GM19328 (cell line): ENCODE results near the gene ADCY1.
"Not testable (repeated sequence)": the region's sequence is repeated elsewhere in the genome, so short reads cannot be mapped to it uniquely, and the experiment has no call there.

Source experiments
- ATAC-seq: cut with Tn5 transposase; IDR thresholded peaks from one replicate; pipeline ENCODE4 v1.9.1; 2021; ENCODE audit warnings: mild to moderate bottlenecking, moderate library complexity; ENCODE audit not compliant: unreplicated experiment

ADCY1 gene

DNA sequence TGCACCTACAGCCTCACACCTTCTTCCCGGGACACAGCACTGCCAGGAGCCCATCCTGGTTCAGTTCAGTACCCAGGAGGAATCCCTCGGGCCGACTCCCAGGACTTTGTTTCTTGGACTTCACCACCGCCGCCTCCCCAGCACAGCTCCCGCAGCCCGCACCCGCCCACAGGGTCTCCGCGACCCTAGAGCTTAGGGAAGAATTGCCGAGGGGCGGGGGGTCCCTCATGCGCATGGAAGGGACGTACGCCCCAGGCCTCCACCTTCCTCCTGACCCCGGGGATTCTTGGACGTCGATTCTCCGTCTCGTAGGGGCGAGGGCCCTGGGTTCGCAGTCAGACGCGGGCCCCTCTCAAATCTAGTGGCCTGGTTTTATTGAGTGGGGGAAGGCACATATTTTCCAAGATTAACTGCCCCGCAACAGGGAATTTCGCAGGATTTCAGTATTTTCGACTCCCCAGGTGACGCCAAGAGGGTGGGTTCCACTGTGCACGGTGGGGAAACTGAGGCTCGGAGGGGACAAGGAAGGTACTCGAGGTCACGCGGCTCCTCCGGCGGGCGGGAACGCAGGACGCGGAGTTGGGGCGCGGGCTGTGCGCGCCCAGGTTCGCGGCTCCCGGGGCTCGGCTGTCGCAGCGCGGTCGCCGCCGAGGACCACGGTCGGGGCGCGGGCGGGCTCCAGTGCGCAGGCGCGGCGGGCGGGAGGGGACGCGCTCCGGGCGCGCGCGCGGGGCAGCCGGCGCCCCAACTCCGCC lies at the start of gene ADCY1:
Gene ADCY1, plus strand, starts transcription at position 708 of the 755 bp plus-strand sequence. CDS start 176 bp downstream, outside the sequence.
- ATAC-seq, result no peak

DNA sequence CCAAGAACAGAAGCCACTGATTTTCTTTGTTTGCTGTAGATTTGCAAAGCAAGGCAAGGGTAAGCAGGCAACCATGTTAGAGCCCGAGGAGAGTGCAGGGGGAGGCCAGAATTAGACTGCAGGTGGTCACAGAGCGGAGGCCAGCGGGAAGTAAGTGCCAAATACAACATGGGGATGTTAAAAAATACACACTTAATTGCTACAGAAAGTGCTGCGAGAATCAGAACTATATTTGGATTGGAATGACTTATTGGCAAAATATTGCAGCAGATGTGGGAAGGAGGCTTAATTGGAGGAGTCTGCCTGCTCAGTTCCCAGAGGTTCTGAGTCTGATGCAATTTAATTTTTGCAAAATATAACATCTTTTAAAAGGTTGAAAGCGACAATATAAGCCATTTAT lies 49.7 kb upstream of the ADCY1 start:
- no peak for ATAC-seq

DNA sequence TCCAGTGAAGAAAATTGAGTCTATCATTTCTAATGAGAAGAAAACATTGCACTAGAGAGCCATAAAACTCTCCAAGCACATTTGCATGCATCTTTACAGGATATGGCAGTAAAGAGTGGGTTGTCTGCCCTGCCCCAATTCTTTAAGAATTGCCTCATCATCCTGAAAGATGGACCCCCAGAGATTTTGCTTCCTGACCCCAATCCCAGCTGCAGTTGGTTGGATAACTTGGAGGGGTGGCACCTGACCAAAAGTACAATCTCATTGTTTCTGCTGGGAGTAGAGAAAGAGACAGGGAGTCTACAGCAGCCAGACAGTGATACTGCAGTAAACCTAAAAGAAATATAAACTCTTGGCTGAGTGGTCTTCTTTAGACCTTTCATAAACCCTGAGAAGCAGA lies 49.1 kb upstream of the ADCY1 start:
- ATAC-seq, result no peak

DNA sequence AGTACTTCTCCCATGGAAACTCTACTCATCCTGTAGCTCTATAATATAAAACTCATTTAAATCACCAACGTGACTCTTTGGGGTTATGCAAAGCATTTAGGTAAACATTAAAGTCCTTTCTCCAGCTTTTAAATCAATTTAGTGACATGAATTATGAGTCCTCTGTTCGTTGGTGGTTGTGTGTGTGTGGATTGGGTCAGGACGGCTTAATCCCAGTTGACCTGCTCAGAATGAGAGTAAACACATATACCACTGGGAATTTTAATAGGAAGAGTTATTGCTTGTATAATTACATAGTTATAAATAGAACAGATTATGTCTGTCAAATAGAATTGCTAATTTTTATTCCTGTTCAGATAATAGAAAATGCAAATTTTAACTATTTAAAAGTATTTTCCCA lies 30.7 kb upstream of the ADCY1 start:
- ATAC-seq, result no peak

DNA sequence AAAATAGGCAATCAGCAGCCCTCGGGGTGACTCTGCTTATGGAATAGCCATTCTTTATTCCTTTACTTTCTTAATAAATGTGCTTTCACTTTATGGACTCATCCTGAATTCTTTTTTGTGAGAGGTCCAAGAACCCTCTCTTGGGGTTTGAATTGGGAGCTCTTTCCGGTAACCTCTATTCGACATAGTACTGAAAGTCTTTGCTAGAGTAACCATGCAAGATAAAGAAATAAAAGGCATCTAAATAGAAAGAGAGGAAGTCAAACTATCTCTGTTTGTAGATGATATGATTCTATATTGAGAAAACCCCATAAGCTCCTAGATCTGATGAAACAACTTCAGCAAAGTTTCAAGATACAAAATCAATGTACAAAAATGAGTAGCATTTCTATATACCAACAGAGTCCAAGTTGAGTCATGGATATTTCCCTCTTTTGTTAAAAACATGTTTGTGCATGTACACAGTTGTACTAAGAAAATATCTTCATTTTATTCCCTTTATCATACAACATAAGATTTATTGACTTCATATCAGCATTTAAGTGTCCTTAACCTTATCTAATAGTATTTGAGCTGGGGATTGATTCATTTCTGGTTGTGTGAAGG lies 29.0 kb upstream of the ADCY1 start:
- ATAC-seq, result not testable (repeated sequence)

DNA sequence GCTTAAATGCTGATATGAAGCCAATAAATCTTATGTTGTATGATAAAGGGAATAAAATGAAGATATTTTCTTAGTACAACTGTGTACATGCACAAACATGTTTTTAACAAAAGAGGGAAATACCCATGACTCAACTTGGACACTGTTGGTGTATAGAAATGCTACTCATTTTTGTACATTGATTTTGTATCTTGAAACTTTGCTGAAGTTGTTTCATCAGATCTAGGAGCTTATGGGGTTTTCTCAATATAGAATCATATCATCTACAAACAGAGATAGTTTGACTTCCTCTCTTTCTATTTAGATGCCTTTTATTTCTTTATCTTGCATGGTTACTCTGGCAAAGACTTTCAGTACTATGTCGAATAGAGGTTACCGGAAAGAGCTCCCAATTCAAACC lies 25.3 kb upstream of the ADCY1 start:
- not testable (repeated sequence) for ATAC-seq

DNA sequence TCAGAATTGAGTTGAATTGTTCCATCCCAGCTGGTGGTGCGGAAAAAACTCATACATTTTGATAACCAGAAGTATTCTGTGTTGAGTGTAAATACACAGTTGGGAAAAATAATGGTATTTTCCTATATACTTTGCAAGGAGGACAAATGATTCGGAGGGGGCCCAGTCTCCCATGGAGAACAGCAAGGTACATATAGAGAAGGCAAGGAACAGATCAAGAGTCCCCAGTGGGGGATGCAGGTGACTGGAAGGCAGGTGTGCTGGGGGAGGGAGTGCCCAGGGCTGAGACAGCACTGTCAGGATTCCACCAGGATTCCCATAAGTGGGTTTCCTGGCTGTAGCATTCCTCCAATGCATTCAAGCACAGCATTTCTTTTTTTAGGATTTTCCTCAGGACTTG lies 10.8 kb upstream of the ADCY1 start:
- ATAC-seq, result no peak

DNA sequence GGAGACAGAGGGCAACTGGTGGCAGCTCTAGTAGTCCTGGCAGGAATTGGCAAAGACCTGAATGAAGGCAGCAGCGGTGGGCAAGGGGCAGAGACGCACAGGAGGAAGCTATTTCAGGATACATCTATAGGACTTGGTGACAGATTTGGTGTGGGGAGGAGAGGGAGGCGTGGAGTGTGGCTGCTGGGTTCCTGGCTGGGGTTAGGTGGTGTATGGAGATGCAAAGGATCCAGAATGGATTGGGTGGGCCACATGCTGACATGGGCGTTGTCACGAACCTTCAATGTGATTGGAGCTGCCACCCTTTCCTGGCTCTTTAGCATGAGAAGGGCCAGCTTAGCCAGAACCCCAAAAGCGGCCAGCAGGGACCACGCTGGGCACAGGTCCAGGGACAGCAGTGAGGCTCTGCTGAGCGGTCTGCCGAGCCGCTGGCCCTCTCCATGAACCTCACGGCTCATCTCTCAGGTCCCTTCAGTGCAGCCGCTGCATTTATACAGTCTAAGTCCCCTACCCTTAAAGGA lies 10.2 kb upstream of the ADCY1 start:
- no peak for ATAC-seq

DNA sequence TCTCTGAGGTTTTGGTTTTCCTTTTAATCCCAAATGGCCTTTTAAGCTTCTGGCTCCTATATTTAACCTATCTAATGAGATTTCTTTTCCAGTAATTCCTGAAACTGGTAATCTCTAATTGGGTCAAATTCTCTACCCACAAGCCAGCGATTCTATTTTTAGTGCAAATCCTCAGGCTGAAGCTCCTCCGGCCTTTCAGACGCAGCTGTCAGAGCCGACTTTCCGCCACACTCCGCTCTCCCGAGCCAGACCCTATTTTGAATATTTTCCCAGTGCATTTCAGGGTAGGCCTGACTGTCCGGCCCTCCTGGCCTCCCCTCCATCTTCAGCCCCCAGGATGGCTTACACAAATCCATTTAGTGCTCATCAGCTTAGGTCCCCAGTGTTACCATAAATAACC lies 9.7 kb upstream of the ADCY1 start:
- no peak for ATAC-seq

DNA sequence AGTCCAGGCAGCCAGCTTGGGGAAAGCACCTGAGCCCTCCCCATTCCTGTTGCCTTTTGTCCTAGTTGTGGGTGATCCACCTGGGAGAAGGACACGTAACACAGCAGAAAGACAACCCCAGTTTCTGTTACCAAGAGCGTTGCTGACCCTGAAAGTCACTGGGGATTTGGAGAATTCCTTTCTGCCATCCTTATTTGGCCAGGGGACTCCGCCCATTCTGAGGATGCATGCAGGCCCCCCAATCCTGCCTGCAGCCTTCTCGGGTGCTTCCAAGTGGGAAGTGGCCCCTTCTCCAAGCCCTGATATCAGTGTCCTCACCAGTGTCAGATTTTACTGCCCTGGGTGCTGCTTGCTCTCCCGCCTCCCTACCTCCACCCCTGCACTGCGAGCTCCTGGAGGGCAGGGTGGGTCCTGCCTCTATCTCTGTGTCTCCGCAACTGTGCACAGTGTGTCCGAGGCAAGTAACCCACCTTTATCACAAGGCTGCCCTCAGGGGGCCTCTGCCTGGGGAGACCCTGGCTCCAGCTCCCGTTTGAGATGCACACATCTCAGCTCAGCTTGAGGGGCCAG lies 9.2 kb upstream of the ADCY1 start:
- no peak for ATAC-seq

DNA sequence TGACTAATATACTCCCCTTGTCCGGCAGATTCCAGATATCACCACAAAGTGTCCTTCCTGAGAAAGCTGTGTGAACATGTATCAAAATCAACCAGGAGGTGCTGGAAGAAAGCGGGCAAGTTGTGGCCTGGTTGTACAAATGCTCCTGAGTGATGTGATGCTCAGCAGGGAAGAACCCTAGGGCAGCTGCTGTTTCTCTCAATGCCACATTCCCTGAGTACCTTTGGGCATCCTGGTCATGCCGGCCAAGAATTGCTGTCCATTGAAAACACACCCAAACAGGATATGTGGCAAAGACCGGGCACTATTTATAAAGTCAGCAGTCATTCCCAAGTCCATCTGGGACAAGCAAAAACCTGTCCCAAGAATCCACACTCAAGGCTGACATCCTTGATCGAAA lies 7.8 kb upstream of the ADCY1 start:
- ATAC-seq, result no peak

DNA sequence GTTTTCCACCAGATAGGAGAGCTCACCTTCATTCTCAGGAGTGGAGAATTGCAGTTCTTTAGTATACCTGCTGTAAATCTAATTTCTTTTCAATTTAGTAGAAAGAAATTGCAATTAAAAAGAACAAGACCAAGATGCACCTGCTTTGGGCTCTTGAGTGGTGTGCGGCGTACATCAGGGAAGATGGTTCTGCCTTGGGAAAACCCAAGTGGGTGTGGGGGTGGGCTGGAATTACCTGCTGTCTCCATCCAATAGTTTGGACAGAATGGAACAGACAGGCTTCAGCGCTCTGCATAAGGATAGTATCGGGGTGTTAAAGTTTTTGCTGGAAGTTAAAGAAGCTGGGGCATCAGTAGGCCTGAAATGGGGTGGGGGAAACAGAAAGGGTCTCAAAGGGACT lies 7.2 kb upstream of the ADCY1 start:
- no peak for ATAC-seq

DNA sequence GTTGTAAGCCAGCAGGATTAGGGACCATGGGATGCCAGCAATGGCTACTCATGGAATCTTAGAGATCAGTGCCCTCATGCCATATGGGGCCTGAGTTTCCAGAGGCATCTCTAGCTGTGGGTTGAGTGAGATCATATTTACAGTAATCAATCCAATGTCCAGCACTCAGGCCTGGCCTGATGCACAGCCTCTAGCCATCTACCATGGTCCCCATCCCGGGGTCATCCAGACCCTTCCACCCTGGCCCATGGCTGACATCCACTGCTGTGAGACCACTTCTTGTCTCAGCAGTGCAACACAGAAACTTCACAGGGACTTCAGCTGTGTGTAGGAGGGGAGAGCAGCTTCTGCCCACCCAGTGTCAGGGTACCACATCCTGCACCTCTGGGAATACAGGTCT lies 6.5 kb upstream of the ADCY1 start:
- no peak for ATAC-seq

DNA sequence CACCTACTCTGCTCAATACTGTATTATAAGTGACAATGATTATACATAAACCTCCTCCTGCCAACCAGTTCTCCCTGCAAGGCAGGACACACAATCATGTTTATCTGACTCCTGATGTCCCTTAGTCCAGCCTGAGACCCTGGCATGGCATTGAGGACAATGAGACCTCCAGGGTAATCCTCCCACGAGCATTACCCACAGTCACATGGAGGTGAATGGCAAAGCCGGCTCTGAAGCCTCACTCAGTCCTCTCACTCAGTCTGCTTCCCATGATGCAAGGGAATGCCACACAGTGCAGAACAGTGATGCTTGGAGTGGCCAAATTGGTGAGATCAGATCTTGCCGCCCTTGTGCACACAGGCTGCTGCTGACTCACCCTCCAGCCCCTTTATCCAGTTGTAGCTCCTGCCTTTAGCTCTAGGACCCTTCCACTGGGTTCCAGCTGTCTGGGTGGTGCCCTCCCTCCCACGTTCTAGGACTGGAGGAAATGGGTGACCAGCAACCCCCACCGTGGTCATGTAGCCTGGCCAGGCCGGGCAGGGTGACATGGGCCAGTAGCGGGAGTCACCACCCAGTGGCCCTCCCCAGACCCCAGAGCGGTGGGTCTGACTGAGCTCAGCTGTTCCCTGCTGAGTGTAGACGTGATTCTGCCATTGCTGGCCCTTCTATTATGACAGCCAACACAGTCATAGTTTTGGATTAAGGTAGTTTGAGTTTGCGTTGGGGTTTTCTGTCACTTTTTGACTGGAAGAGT lies 5.5 kb upstream of the ADCY1 start:
- no peak for ATAC-seq

DNA sequence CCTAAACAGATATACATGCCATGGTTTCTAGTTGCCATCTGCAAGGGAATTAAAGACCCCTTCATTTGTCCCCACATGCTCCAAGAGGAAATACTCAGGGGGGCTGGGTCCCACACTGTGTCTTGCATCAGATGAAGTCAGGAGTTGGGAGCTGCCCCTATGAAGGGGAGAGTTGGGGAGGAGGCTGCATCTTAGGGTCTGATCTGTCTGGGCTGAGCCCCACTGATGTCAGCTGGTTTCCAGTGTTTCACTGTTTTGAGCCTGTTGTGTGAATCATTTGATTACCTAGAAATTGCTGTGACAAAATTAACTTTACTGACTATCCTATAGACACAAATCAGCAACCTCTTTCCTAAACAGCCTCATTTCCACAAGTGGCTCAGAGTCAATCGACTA lies 4.9 kb upstream of the ADCY1 start:
- no peak for ATAC-seq

DNA sequence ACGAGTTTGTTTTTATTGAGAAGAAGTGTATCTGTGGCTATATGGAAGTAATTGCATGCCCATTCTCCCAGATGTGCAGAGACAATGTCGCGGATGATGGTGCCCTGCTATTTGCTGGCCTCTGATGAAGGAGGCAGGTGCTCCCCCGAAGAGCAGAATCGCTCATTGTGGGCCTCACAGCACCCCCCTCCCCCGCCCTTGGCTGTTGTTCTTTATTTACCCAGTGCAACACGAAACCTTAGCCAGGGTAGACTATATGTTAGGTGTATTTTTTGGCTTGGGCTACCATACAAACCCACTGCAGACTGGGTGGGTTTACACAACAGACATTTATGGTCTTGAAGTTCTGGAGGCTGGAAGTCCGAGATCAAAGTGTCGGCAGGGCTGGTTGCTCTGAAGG lies 3.4 kb upstream of the ADCY1 start:
- ATAC-seq, result no peak

DNA sequence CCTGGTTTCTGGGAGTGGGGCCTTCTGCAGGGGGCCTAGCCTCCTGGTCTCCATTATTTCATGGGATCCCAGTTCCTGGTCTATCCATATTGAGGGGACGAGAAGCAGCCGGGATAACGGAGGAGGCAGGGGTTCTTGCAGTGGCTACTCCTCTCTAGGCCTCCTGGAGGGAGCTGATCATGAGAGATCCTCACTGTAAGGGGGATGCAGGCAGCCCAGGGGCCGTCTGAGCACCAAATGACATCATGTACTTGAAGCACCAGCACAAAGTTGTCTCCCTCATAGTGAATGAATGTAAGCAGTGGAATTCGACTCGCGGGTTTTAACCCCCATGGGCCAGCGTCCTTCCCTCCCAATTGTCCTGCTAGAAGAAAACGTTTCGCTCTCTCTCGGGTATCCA lies 964 bp upstream of the ADCY1 start:
- no peak for ATAC-seq

DNA sequence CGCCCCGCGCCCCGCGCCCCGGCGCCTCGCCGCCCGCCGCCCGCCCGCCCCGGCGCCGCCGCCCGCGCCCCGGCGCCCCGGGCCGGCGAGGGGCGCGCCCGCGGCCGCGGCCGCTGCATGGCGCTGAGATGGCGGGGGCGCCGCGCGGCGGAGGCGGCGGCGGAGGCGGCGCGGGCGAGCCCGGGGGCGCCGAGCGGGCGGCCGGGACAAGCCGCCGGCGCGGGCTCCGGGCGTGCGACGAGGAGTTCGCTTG lies 174 bp downstream of the ADCY1 start:
- no peak for ATAC-seq

DNA sequence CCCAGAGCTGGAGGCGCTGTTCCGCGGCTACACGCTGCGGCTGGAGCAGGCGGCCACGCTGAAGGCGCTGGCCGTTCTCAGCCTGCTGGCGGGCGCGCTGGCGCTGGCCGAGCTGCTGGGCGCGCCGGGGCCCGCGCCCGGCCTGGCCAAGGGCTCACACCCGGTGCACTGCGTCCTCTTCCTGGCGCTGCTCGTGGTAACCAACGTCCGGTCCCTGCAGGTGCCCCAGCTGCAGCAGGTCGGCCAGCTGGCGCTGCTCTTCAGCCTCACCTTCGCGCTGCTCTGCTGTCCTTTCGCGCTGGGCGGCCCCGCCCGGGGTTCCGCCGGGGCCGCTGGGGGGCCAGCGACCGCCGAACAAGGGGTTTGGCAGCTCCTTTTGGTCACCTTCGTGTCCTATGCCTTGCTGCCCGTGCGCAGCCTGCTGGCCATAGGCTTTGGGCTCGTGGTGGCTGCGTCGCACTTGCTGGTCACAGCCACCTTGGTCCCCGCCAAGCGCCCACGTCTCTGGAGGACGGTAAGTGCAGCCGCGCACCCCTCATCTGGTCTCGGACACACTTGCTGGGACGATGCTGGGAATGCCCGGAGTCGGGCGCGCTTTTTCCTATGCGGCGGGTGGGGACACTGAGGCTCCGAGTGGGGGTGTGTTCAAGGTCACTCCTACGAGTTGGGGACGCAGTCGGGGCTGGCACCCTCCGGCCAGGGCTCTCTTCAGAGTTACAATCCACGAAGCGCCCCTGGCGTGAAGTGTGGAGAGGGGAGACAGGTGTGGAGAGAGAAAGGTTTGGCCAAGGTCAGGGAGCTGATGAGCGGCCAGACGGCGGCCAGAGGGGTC lies 717 bp downstream of the ADCY1 start:
- no peak for ATAC-seq

DNA sequence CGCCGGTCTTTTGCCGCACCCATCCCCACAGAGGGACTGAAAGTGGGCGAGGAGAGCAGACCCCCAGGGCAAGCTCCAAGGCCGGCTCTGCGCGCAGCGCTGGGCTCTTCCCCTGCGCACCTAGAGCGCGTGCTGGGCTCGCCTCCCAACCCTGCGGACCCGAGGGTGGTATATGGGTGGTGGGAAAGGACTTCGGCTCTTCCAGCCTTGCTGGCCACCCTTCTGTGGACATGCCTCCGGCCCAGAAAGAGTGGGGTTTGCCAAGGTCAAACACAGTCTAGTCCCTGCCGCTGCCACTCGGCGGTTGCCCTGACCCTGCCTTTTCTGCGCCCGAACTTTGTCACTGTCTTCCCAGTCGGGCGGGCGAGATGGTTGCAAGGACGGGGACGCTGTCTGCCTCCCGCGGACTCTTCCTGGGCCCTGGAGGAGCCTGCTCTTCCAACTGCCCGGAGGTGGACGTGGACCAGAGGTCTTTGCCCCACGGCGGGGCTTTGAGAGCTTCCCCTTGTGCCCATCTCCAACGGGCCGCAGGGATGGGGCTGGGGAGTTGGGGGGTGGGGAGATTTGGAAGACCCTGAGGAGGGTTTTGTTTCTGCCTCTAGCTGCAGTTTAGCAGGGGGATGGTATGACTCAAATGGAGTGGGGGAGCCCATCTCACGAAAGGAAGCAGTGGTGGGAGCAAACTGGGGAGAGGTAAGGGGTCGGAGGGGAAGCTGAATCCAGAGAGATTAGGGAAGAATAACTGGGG lies 1.5 kb downstream of the ADCY1 start:
- no peak for ATAC-seq
